ENCODE data around the gene SRSF1.

Gene SRSF1

DNA sequence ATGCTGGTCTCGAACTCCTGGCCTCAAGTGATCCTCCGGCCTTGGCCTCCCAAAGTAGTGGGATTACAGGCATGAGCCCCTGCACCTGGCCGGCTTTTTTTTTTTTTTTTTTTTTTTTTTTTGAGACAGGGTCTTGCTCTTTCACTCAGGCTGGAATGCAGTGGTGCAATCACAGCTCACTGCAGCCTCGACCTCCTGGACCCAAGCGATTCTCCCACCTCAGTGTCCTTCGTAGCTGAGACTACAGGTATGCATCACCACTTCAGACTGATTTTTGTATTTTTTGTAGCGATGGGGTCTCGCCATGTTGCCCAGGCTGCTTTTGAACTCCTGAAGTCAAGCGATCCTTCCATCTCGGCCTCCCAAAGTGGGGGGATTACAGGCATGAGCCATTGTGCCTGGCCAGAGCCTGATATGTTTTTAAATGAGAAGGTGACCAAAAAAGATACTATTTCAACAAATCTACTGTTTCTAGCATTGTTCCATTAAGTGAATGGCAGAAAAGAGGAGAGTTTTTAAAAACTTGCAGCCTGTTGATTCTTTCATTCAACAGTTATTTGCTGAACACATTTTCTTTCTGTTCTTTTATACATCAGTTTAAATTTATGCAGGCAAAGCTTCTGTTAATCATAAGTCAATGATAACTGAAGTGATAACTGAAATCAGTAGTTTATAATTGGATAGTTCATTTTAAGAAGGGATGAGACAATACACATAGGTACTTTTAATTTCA is 3.2 kb upstream of the SRSF1 start:
- DNase-seq (ENCODE audit: low read depth in 2 of 2): no peak

DNA sequence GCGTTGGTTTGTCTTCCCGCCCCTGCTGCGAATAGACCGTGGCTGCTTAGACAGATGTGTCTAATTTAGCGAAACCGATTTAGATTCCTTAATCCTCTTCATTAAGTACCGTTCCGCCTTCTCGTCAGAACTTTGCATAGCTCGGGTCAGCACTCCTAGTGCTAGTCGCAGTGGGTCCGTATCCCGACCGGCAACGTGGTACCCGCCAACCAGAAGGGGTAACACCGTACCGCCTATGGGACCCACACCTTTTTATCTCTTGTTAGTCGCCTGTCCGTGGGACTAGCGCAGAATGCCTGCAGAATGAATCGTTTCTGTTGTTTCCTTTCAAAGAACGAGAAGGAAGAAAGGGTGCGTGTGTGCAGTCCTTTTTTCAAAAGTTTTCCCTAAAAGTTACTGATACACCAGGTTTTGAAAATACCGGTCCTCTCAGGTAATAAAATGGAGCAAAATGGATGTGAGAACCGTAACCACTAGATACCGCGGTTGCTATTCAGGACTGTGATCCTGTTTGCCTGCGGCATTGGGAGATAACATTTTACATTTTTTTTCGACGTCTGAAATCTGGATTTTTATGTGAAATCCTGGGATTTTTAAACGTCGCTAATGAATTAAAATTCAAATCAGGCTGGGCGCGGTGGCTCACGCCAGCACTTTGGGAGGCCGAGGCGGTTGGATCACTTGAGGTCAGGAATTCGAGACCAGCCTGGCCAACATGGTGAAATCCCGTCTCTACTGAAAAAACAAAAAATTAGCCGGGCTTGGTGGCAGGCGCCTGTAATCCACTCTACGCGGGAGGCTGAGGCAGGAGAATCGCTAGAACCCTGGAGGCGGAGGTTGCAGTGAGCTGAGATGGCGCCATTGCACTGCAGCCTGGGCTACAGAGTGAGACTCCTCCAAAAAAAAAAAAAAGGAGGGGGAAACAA is 998 bp upstream of the SRSF1 start:
- DNase-seq (ENCODE audit: low read depth in 2 of 2): no peak

DNA sequence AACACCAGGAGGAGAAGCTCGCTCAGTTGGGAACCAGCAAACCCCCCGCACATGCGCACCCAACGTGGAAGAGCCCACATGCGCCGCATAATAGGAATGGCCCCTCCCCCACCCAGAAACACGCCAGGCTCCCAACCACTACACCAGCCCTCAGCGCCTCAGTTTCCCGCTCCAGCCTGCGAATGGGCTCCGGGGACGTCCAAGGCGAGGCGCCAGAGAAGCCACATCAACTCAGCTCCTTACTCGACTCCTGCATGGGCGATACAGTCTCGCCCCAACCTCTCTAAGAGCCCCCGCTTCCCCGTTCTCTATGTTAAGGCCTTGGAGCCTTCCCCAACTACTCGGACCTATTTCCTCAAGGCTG is 504 bp downstream of the SRSF1 start:
- DNase-seq (ENCODE audit: low read depth in 2 of 2): peak; percentile 57 to 64

DNA sequence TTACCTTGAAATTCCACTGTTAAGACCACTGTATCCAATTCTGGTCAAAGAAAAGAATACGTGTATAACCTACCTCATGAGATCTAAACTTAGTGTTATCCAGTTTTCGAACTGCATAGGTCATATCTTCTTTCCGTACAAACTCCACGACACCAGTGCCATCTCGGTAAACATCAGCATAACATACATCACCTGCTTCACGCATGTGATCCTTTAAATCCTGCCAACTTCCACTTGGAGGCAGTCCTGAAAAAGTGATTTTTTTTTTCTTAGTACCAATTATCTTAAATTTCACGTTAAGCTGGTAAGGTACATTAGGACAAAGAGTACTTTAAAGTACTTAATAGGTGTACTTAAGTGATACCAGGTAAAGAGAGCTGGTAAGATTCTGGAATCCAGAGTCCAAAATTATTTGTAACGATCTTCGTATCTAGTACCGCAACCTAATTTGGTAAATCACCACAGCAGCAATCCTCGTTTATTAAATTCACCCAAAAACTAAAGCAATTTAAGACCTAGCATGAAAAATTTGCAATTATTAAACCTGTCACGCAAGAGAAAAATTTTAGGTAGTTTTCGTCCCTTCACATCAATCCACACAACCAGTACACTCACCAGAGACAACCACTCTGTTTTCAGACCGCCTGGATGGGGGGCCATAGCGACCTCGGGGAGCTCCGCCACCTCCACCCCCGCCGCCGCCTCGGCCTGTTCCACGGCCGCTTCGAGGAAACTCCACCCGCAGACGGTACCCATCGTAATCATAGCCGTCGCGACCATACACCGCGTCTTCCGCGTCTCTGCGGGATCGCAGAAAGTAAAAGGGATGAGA is 1.1 kb downstream of the SRSF1 start:
- DNase-seq (ENCODE audit: low read depth in 2 of 2): no peak

DNA sequence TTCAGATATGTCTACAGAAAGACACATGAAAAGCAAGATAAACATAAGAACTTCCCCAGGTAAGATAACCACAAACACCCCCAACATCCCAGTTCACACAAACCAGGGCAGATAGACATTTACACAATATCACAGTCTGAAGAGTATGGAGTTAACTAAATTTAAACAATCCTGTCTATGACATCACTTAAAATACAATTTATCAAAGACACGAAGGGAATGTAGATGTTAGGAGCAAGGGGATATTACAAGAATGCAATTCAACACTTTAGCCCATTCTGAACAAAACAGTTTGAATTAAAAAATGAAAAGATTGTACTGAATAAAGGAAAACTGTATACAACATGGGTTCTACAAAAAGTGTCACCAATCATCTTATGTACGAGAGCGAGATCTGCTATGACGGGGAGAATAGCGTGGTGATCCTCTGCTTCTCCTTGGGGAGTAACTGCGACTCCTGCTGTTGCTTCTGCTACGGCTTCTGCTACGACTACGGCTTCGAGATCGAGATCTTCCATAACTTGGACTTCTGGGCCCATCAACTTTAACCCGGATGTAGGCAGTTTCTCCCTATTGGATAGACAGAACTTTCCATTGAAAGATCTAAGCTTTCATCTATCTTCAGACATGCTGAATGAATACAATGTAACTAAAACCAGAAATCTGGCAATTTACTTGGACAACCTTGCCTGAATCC is 1.9 kb downstream of the SRSF1 start:
- no peak for DNase-seq (ENCODE audit: low read depth in 2 of 2)

DNA sequence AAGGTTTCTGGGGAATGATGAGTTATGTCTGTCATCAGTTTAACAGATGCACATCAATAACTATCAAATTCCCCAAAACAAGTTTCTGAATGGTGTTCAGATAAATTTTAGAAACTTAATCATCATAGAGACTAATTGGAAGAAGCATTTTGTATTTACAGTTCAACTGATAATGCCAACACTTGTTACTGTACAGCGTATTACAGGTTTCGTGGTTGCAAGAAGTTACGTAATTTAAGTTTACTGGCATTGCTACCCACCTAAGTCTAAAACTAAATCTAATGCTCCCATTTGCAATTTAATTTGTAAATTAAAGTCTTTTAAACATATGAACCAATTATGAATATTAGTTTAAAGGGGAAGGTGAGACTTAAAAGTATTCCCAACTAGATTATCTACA is 3.0 kb downstream of the SRSF1 start:
- no peak for DNase-seq (ENCODE audit: low read depth in 2 of 2)

DNA sequence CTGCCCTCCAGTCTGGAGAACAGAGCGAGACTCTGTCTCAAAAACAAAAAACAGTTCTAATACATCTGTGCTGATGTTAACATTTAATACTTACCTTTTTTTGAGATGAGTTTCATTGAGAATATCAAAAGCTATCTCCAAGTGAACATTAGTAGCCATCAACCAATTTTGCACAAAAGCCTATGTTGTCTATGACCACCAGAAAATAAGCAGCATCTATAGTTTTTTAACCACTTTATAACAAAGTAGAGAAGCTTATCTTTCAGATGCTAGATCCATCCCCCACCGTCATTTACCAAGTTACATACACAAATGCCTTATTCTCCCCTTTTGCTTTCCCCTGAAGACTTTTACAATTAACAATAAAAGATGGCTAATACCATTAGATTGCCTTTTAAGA is 4.1 kb downstream of the SRSF1 start:
- no peak for DNase-seq (ENCODE audit: low read depth in 2 of 2)

DNA sequence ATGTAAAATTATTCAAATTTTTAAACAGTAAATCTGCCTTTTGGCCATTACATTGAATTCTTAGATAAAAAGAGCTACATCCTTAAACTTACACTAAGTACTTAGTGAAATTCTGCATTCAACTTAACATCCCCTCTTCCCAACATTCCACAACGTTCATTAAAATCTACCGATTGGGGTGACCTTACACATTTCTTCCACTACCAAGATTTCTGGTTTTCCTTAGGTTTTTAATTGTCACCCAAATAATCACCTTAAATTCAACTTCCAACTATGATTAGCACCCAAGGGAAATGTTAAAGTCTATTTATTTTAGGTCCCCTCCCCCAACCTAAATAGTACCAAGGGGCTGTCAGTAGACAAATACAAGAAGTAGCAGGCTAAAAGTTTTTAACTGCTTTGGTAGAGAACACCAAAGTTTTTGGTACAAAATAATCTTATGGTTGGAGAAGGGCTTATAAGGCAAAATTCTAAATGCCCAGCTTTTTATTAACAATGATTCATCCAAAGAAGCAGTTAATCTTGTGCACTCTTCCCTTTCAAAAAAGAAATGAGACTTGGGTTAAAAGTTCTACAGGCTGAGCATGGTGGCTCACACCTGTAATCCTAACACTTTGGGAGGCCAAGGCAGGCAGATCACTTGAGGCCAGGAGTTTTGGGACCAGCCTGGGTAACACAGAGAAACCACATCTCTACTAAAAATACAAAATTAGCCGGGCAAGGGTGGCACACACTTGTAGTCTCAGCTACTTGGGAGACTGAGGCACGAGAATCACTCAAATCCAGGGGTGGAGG is 4.7 kb downstream of the SRSF1 start:
- DNase-seq (ENCODE audit: low read depth in 2 of 2): no peak

DNA sequence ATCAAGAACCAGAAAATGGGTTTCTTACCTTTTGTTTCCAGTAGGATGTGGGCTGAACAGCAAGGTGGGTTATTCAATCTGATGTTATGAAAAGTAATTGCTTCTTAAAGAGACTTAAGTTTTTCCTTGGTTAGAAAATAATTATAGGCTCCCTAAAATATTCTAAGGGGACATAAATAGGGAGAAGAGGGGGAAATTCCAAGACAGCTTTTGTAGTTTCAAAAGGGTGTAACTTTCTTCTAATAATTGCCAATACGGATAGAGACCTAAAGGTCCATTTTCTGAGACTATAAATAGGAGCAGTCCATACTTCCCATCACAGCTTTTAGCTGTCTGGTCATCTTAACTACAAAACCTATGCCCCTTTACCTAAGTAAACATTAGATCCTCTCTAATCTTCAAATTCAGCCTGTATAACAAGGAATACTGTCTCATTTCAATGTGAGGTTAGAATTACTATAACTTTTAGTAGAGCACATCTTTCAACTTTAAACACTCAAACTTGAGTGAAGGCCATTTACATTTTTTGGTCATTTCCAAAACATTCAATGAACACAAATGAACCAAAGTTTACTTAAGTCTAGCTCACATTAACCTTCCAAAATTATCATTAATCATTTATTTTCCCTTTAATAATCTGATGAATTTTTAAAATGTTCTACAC is 5.5 kb downstream of the SRSF1 start:
- no peak for DNase-seq (ENCODE audit: low read depth in 2 of 2)

DNA sequence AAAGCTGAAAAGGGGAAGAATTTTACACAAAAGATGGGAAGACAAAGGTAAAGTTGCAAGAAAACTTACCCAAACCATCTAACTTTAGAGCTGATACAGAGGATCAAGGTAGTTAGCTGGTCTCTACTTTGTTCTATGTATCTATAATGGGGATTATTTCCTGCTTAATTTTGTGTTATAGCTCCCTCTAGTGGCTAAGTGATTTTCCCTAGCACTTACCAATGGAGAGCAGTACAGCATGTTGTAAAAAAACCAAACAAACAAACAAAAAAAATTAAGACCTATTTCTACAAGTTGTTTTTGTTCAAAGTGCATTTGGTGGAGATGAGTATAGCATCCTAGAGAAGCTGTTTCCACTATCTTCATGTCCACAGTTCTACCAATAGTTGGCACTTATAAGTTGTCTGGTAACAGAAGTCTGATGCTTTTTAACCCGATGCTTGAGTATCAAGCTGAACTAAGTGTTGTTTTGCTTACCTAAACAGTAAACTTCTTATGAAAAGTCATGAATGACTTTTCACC is 7.5 kb downstream of the SRSF1 start:
- no peak for DNase-seq (ENCODE audit: low read depth in 2 of 2)

DNA sequence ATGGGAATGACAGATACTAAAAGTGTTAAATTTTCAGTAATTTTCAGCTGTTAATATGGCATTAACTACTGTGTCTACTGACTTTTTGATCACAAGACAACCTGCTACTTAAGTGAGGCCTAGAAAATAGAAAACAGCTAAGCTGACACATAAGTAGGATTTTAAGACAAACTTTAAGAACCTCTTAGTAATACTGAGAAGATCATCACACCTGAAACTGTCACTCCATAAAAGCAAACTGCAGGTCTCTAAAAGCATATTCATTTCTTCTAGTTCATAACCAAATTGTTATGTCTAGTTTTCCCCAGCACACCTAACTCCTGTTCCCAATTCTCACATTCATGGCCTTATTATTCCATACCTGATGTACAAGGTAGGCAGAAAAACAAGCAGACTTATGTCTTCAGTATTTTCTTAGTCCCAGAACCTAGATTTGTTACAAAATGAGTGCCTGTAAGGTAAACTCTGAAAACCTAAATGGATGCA is 8.0 kb downstream of the SRSF1 start:
- no peak for DNase-seq (ENCODE audit: low read depth in 2 of 2)

DNA sequence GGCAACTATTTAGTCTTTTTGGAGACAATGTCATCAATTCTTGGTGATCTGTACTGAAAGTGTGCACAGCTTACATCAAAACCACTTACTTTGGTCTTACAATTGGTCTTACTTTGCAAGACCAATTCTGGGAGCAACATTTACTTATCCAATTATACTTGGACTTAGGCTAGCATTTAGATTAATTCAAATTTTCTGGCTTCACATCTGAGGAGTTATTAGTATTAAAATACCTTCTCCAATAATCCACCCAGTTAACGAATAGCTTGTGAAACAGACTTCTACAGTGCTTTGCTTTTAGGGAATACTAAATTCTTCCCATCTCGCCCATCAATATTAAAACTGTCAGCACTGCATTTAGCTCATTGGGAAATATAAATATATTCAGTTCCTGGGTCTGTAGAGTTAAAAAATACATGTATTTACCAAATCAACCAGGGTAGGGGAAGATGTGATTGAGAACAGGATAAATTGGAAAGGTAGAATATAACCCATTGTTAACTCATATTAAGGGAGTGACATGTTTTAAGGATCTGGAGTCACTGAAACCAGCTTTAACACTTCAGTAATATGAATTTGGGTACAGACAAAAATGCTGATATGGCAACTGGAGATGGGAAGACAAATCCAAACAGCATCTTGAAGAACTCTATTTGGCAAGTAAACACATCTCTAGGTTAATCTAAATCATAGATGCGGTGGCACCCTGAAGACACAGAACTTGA is 9.8 kb downstream of the SRSF1 start:
- no peak for DNase-seq (ENCODE audit: low read depth in 2 of 2)

DNA sequence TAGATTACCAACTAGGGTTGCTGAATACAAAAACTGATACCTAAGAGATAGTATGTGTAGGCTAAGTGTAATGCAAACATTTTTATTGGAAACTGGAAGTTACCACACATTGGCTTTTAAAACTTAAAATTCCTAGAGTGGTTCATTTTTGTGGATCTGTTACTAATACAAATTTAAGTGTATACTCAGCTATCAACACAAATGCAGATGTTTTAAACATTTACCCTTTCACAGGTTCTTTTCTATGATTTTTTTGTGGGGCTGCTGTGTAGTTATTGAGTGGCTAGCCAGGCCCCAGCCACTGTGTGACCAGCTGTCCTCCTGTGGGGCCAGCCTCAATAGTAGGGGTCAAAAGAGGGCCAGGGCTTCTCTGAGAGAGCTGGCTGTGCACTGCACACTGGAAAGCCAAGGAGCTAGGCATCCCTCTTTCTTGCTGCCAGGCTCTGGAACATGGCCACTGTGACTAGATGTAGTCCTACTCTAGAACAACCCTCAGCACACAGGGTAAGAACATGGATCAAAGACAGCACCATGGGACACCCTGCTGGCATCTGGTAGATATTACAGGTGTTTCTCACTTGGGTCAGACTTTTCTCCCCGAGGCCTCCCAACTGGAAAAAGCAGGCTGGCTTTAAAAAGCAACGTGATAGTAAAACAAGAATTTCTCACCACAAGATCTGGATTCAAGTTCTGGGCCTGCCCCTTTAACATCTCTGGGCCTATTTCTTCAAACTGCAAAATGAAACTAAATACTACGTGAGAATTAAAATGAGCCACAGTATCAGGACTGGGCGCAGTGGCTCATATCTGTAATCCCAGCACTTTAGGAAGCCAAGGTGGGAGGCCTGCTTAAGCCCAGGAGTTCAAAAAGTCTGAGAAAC is 11.7 kb downstream of the SRSF1 start:
- DNase-seq (ENCODE audit: low read depth in 2 of 2): no peak

DNA sequence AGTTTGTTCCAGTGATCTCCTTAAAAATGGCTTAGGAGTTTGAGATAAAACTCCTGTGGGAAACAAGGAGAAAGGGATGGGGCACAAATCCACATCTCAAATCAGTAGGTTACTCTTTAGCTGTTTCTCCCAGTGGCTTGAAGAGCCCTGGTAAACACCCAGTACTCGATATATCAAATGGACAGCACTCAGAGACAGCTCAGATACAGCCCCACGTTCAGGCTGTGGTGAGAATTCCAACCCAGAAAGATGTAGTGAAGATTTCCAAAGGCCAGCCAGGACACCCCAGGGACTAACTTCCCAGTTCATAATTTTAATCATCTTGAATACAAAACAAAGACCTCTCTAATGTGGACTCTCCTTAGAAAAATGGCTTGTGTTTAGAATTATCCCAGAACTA is 12.6 kb downstream of the SRSF1 start:
- no peak for DNase-seq (ENCODE audit: low read depth in 2 of 2)

DNA sequence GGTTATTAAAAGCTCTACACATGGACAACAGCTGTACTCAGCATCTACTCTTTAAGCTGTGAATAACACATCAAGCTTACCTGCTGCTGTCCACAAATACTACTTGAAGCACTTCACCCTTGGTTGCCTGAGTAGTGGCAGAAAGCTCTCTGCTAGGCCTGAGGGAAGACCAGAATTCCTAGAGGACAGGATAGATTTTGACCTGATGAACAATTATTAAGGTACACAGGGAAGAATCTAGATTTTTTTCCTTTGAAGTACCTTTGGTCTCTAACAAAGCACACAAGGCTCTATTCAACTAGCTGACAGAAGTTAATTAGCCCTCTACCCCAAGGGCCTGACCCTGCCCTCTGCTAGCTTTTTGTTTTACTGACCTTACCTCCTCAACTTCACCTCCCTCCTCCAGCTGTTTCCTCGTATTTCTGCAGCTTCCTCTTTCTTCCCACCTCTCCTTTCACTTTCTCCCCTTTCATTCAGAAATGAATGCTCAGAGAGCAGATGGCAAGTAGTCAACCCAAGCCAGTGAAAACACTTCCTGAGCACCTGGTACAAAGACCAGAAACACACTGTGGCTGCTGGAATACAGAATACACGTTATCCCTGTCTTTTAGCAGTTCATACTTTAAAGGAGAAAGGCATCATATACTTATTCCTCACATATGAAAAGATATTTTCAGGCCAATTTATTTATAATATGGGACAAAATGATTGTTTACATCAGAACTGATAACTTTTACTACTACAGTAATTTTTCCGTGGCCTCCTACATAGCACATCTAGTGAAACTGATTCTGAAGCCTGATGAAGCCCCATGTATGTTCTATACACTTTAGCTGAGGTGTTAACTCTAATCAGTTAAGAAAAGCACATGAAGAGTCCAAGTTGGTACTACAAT is 13.3 kb downstream of the SRSF1 start:
- no peak for DNase-seq (ENCODE audit: low read depth in 2 of 2)

DNA sequence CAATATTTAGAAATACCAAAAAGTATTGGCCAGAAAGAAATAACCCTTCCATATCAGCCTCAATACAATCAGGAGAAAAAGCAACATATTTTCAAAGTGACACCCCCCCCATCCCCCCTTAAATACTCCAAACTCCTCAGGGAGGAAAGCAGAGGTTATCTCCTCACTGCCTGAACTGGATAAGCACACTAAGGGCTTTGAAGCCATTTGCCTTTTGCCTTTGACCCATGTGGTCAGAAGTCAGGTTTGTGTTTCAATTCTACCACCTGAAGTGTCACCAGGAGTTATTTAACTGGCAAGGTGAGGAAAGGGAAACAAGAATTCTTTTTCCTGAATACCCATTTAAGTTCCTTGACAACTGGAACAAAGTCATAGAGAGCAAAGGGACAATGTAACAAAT is 15.5 kb downstream of the SRSF1 start:
- DNase-seq (ENCODE audit: low read depth in 2 of 2): no peak

DNA sequence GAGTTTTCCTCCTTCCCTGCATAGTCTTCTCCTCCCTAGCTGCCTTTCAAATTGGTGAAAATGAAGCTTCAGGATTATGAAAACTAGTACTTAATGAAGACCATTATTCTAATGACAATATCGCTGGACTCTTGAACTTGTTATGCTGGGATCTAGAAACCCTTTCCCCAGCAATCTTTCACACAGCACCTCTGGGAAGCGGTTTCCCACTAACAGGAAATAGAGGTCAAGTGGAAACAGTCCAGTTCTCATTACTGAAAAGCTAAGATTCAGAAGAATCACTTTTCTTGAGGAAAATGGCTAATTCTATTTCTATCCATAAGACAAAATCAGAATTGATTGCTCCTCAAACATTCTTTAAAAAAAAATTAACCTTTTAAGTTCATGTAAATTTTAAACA is 17.0 kb downstream of the SRSF1 start:
- DNase-seq (ENCODE audit: low read depth in 2 of 2): no peak

Data from stimulated activated CD8-positive, alpha-beta memory T cell treated with anti-CD3 and anti-CD28 coated beads, Interleukin-2, amount 100 ng/mL, for 48 hours (primary cell).